Measurements from ENCODE around the gene SCUBE1. TPM values are rescaled to one million over a fixed set of nuclear protein-coding genes. Genes with fewer than 3 reads are reported as not detected.

SCUBE1 gene
- total RNA-seq, 2 donors from 2014 or later = 3.8 to 5.8 TPM

DNA sequence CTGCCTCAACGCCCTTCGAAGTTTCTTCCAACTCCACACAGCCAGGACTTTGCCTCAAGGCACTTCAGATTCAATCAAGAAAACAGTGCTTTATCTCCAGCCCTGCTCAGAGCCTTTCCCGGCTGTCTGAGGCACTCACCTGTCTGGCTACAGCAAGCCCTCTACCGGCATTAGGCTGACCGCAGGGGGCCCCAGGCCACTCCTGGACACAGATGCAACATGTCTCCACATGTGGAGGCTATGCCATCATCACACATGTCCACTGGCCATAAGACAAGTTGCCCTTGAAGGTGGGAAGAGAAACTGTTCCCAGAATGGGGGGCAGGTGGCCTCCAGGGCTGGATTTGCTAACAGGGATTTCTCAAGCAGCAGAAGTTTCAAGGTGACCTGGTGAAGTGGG, 10.0 kb downstream of the SCUBE1 start:
- DNase-seq = no peak
- ATAC-seq = no peak
- intact Hi-C loops (cut with DNase I, micrococcal nuclease) = no loop called here

DNA sequence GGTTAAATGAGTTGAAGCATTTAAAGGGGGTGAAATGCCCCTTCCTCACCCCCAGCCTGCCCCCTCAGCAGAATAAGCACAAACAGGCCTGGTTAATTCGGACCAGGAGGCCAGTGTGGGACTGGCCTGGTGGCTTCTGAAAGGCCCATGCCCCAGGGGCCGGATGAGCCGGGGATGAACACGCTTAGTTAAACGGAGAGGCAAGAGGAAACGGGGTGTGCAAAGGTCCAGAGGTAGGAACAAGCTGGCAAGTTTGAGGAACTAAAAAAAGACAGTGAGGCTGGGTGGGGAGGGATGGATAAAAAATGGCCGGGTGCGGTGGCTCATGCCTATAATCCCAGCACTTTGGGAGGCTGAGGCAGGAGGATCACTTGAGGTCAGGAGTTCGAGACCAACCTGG, 11.5 kb downstream of the SCUBE1 start:
- DNase-seq (no peak), ATAC-seq (no peak)
- intact Hi-C loops (cut with DNase I, micrococcal nuclease) = no loop called here

DNA sequence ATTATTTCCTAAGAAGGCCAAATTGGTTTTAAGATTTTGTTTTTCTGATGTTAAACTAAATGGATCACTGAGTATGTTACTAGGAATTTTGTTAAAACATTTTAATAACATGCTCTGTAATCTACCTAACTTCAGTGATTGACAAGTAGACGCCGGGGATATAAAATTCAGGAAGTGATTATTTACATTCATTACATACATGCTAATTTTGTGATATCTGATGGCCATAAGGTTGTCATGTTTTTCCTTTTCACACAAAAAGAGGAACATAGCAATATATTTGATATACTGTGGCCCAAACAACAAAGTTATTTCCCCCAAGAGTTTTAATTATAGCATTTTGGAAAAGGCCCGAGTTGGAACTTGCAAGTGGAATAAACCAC, 12.1 kb downstream of the SCUBE1 start:
- intact Hi-C loops (cut with DNase I, micrococcal nuclease) = no loop called here
- ATAC-seq = no peak

DNA sequence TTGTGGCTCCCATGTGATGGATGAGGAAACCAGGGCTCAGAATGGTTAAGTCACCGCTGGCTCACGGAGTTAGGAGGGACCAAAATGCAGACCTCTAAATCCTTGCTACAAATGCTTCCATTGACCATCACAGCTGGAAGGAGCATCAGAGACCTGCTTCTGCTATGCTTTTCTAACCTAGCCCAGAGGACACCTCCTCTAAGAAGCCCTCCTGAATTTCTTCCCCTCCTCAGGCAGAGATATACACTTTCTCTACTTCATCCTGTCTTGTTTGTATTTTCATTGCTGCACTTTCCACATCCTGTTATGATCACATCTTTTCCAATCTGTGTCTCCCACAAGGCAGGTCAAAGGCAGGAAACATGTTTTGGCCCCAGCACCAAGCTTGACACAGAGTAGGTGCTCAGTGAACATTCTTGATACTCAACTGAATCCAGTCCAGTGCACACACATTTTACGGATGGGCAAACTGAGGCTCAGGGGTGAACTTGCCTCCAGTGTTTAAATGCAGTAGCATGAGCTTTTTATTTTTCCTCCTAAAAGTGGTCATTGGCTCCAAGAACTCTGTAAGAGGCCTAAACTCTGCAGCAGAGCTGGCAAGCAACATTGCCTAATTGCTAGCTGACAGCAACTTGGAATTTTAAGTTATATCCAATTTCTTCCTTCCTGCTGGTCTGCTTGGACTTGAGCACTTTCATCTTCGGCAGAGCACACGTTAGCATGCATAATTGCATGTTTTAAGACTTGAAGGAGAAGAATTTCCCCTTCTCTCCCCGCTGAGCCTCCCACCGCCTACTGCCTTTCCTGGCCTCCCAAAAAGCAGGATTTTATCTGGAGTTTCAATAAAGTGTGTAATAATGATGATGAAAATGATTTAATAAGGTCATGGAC, 12.7 kb downstream of the SCUBE1 start:
- intact Hi-C loops (cut with DNase I, micrococcal nuclease) = no loop called here
- ATAC-seq = no peak
- DNase-seq = no peak

More for the DNA sequence above, 12.1 kb downstream of the SCUBE1 start:
- no peak for DNase-seq

DNA sequence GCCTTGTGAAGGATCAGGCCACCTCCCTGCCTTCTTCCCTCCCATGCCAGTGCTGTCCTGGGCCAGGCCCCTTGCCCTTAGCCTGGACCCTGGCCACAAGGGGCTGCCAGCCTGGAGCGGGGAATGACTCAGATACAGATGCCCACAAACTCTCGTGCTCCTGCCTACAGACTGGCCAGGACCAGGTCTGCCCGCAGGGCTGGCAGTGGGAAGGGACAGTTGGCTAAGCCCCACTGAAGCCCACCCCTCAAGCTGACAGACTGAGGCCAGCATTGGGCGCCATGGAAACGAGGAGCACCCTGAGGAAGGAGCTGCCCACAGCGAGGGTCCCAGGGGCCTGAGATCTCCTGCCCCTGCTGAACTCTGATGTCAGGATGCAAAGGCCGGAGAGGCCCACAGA, 14.1 kb downstream of the SCUBE1 start:
- intact Hi-C loops (cut with DNase I, micrococcal nuclease) = no loop called here
- no peak for DNase-seq
- no peak for ATAC-seq

DNA sequence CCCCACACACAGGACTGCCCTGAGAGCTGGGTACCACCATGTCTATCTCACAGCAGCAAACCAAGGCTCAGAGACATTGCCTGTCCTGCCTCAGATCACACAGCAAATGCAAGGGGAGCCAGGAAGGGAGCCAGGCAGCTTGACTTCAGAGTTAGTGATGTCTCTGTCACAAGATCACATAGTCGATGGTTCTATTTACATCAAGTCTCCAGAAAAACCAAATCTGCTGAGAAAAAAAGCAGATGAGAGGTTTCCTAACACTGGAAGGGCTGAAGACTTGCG, 16.1 kb downstream of the SCUBE1 start:
- DNase-seq = no peak
- intact Hi-C loops (cut with DNase I, micrococcal nuclease) = no loop called here
- ATAC-seq = no peak

DNA sequence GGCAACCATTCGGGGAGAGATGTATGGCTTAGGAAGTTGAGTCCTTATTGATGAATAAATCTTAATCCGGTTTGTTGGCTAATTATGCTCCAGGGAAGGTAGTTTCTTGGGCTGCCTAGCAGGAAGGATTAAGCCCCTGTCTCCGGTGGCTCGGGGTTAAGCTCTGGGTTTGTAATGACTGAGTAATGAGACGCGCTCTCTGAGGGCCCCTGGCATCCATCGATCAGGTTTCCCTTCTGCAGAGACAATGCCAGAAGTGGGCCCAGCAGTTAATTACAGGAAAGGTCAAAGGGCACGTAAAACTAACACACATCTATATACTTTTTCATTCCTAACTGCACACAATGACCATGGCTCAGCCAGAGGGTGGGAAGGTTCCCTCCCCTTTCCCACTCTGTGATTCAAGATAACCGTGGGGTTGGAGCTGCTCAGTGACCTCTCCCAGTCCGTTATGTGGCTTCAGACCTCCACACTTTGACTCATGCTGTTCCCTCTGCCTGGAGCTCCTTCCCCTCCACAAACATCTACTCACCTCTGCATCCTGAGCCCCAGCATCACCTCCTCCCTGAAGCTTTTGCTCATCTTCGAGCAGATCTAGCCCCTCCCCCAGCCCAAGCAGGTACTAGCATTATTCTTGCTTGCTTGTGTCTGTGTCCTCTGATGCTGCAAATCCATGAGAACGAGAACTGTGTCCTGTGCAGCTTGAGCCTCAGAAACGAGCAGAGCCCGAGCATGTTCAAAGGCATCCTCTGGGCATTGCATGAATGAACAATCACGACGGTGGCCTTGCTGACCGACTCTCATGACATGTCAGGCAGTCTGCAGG, 16.6 kb downstream of the SCUBE1 start:
- intact Hi-C loops (cut with DNase I, micrococcal nuclease) = no loop called here
- DNase-seq (no peak), ATAC-seq (no peak)

DNA sequence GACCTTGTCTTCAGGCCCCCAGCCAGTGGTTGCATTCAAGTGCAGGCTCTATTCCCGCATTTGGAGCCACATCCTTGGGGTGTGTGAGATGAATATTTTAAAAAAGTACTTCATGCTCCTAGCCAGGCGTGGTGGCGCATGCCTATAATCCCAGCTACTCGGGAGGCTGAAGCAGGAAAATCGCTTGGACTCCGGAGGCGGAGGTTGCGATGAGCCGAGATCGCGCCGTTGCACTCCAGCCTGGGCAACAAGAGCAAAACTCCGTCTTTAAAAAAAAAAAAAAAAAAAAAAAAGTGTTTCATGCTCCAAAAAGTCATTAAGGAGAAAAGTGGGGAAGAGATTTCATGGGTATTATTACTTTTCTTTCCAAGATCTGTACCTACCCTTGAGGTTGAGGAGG, 18.0 kb downstream of the SCUBE1 start:
- no peak for ATAC-seq
- intact Hi-C loops (cut with DNase I, micrococcal nuclease) = no loop called here
- DNase-seq = no peak

DNA sequence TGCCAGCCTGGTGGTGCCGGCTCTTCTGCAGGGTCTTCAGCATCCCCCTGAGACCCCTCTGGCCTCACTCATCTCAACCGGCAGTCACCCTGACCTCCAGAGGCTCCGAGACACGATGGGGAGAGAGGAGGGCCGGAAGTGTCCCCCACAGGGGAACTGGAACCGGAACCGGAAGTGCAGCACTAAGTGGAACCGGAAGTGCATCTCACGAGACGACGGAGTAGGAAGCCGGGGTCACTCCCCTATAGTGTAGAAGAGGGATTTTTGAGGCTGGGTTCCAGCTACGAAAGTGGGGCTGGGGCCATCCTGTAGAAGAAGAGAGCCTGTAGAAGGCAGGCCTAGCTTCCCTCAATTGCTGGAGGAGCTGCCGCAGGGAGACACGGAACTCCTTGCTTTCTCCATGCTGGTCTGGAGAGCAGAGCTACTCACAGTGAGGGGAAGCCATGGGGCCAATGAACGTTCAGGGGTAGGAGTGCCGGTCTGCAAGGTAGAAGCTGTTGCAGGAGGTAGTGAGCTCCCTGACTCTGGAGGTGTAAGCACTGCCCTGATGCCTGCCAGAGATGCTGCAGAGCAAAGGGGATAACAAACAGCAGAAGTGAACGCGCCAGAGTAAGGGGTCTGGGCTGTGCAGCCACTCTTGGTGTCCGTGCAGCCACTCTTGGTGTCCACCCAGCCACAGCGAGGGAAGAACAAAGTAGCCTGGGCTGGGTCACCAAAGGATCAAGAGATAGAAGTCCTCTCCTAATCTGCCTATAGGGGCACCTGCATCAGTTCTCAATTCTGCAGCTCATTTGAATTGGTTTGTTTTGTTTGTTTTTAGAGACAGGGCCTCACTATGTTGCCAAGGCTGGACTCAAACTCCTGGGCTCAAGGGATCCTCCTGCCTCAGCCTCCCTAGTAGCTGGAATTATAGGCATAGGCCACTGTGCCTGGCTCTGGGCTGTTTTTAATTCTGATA, 21.9 kb downstream of the SCUBE1 start:
- DNase-seq (no peak), ATAC-seq (no peak)
- intact Hi-C loops (cut with DNase I, micrococcal nuclease) = no loop called here

DNA sequence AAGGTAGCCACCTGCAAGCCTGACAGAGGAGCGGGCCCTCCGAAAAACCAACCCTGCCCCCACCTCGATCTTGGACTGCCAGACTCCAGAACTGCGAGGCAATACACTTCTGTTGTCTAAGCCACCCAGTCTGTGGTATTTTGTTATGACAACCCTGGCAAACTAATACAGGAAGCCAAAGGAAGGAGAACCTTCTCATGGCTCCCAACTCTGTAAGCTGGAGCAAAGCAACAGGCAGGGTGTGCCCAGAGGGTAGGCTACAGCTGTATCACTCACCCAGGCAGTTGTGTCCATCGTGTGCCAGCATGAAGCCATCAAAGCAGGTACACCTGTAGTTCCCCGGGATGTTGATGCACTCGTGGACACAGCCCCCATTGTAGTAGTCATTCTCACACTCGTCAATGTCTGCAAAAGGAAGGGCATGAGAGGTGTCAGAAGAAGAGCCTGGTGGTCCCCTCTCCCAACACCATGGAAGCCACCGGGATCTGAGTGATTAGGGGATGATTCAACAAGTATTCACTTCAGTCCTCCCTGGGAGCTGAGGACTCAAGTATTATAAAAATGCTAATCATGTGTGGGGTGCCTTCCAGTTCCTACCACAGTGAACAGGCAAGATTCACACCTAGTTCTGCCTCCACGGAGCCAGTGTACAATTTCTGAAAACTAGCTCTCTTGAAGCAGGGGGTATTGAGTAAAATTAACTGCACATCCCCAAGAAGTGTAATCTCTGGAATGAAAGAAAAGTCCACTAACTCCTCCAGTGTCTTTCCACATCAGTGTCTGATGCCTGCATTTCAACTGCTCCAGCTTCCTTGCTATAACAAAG, 23.3 kb downstream of the SCUBE1 start:
- ATAC-seq (no peak), DNase-seq (no peak)
- intact Hi-C loops (cut with DNase I, micrococcal nuclease) = no loop called here

DNA sequence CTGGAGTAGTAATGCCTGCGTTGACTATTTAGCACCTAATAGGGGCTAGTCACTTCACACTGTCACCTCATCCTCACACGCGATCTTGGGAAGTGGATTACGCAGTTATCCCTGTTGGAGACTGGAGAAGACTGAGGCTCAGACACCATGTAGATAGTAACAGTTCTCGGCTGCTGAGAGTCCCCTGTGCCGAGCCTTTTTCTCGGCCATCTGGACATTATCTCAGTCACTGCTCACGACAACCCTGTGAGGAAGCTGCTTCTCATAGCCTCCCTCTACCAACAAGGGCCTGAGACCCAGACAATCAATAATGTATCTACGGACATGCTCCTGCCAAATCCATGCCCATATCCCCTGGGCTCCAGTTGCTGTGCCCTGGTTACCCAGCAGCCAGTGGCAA, 25.9 kb downstream of the SCUBE1 start:
- intact Hi-C loops (cut with DNase I, micrococcal nuclease) = no loop called here
- DNase-seq (no peak), ATAC-seq (no peak)

DNA sequence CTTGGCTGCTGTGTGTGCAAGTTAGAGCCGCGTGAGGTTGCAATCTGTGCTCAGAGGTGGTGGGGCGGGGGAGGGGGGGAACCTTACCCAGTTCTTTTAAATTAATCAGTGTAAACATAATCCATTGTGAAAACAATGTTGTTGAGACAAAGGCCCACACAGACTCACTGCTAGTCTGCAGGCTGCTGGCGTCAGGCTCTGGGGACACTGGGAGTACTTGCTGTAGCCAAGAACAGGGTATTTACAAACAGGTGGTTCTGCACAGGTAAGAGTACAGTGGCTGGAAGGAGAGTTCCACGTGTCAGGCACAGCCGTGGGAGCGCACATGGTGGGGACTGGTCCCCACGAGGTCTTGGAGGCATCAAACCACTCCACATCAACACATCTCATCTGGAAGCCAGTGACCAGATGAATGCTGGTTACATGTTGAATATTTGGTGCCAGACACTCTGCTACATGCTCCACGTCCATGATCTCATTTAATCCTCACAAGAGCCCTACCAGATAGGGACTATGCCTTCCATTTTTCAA, 27.4 kb downstream of the SCUBE1 start:
- intact Hi-C loops (cut with DNase I, micrococcal nuclease) = no loop called here
- ATAC-seq = no peak
- DNase-seq = no peak

DNA sequence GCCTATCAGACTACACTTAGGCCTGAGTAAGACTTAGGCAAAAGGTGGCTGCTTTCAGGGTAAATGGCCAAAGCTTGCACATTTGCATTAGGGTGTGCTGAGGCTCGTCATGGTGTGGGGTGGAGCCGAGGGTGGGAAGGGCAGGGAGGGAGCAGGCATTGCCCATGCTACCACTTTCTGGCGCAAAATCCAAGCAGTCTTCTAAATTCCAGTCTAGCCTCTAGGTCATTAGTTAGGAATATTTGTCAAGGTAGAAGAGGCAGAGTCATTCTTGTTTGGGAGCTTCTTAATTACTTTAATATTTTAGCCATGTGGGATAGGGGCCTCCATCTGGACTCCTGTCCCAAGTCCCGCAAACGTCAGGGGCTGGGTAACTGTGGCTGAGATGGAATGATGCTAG, 28.6 kb downstream of the SCUBE1 start:
- no peak for ATAC-seq
- intact Hi-C loops (cut with DNase I, micrococcal nuclease) = no loop called here
- no peak for DNase-seq

DNA sequence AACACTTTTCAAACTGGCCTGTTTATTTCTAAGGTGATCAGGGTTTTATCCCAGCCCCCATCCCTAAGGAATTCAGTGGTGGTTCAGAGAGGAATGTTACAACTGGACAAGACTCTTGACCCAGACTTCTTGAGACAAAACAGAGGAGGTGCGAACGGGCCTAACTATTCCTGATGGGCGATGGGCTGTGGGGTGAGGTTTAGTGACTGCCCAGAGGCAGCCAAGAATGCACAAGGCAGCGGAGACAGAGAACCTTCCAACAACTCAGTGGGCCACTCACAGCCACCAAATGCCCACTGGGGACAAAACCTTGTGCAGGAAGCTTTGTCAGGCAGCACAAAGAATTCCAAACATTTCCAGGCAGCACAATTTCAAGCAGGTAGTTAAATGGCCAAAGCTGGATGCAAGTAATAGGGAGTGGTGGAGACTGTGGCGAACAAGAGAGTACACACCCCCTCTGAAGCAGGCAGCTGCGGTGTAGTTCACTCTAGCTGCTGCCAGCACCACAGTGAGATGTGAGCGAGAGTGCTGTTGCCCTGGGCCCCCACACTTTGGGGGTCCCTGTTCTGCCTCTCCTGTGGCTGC, 29.2 kb downstream of the SCUBE1 start:
- ATAC-seq = no peak
- intact Hi-C loops (cut with DNase I, micrococcal nuclease) = no loop called here
- DNase-seq = no peak

DNA sequence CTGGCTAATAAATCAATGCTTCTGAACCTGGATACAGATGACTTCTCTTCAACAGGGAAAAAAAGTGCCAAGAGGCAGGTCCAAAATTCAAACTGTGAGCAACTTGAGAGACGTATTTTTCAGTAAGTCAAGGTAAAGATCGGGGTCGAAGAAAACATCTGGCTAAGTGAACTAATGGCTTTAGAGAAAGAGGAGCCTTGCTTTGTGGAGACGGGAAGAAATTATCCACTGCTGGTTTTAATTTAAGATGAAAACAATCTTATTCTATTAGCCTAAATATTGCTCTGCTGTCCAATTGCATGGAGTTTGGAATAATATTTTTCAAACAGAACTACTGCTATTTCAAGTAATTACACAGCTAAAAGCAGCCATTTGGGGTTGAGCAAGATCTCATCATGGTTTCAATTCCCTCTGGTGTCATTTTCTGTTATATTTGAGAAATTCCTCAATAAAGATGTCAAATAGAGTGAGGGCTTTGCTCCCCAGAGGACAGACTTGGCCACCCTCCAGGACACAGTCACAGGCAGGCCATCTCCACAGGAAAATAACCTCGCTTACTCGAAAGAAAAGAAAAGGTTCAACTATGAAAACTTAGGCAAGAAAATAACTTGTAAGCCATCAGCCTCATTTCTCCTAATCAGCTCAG, 29.8 kb downstream of the SCUBE1 start:
- no peak for DNase-seq
- intact Hi-C loops (cut with DNase I, micrococcal nuclease) = no loop called here
- no peak for ATAC-seq

DNA sequence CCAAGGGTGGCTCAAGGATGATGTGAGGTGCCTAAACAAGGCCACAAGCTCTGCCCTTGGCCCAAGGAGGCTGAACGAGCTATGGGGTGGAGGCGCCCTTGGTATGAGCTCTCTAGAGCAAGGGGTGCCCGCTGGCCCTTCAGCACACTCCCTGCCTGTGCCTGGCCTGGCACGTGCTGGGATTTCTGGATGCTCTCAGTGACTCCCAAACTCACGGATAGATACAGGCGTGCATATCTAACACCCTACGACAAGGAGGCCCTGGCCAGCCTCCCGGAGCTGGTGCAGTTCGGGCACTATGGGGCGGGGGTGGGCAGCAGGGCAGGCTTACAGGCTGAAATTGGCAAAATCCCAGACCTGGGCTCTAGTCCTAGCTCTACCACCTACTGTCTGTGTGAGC, 30.6 kb downstream of the SCUBE1 start:
- intact Hi-C loops (cut with DNase I, micrococcal nuclease) = no loop called here

DNA sequence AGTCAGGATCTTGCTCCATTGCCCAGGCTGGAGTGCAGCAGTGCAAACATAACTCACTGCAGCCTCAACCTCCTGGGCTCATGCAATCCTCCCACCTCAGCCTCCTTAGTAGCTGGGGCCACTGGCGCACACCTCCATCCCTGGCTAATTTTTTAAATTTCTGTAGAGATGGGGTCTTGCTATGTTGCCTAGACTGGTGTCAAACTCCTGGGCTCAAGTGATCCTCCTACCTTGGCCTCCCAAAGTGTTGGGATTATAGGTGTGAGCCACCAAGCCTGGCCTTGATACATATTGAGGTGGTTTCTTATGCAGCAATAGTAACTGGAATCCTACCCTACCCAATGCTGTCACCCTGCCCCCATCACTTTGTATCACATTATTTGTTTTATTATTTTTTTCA, 32.4 kb downstream of the SCUBE1 start:
- ATAC-seq (no peak), DNase-seq (no peak)
- intact Hi-C loops (cut with DNase I, micrococcal nuclease) = no loop called here

More for the DNA sequence above, 30.6 kb downstream of the SCUBE1 start:
- ATAC-seq = no peak
- no peak for DNase-seq

DNA sequence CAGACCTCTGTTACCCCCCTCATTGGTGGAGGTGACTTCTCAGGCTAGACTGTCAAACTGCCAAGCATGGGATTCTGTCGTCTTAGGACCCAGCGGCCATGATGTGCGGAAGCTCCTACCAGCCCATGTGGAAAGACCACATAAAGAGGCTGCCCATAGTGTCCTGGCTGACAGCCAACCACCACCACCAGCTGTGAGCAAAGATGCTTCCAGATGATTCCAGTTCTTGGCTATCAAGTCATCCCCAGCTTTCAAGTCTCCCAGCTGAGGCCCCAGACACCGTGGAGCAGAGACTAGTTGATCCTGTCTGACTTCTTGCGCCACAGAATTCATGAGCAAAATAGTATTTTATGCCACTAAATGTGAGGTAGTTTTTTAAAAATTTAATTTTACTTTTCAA, 32.9 kb downstream of the SCUBE1 start:
- intact Hi-C loops (cut with DNase I, micrococcal nuclease) = no loop called here
- ATAC-seq = no peak
- no peak for DNase-seq
